IMR-90 (cell line): ENCODE results near the gene ARPC4. TPM values are rescaled to one million over a fixed set of nuclear protein-coding genes. Genes with fewer than 3 reads are reported as not detected.

Experiments used
- ATAC-seq: fragments of 200-7000 bp; cut with Tn5 transposase; 2 replicates; pipeline ENCODE4 v1.9.1; 2020; ENCODE audit warnings: low read depth, mild to moderate bottlenecking, moderate library complexity
- BruUV-seq: library from RNA; stranded (reverse); fragments of 400-500 nt; replicated peaks from 2 replicates; lab custom pipeline; 2021; lab: Mats Ljungman, UMichigan
- CTCF ChIA-PET: fragments of 300-600 bp; formaldehyde crosslinking; extraction: SDS; loops from one replicate; lab custom pipeline; 2021; ENCODE audit warnings: antibody characterized with exemption; lab: Yijun Ruan, JAX
- POLR2A ChIA-PET: fragments of 300-600 bp; sonication (Branson Sonifier 250); formaldehyde crosslinking; loops from one replicate; lab custom pipeline; 2022; ENCODE audit warnings: antibody characterized with exemption; ENCODE audit not compliant: unreplicated experiment; lab: Charles Lee
- DNase-seq: peaks from one replicate; pipeline ENCODE4 v3.0.0; 2013
- H2AFZ ChIP-seq: replicated peaks from 2 replicates; pipeline ENCODE3; 2013; ENCODE audit warnings: low read length, mild to moderate bottlenecking; ENCODE audit not compliant: poor library complexity
- H2AK5ac ChIP-seq: 2 replicates; pipeline ENCODE4 v1.6.1; 2013; ENCODE audit warnings: low read depth, low read length, inconsistent platforms
- H2AK9ac ChIP-seq: replicated peaks from 2 replicates; pipeline ENCODE3; 2013; ENCODE audit warnings: mild to moderate bottlenecking, low read depth, low read length, moderate library complexity; ENCODE audit not compliant: poor library complexity
- H2BK120ac ChIP-seq: 2 replicates; pipeline ENCODE4 v1.6.1; 2013; ENCODE audit warnings: low read depth, low read length, inconsistent platforms
- H2BK15ac ChIP-seq: 3 replicates; pipeline ENCODE4 v1.6.1; 2013; ENCODE audit warnings: low read depth, low read length, inconsistent platforms
- H2BK20ac ChIP-seq: 2 replicates; pipeline ENCODE4 v1.6.1; 2013; ENCODE audit warnings: low read depth, mild to moderate bottlenecking, inconsistent platforms, low read length, moderate library complexity
- H2BK5ac ChIP-seq: 2 replicates; pipeline ENCODE4 v1.6.1; 2013; ENCODE audit warnings: mild to moderate bottlenecking, low read depth, low read length, inconsistent platforms; ENCODE audit not compliant: poor library complexity, severe bottlenecking
- H3K14ac ChIP-seq: replicated peaks from 2 replicates; pipeline ENCODE4 v1.6.1; 2013; ENCODE audit warnings: low read depth, low read length, inconsistent platforms
- H3K18ac ChIP-seq: 2 replicates; pipeline ENCODE4 v1.6.1; 2013; ENCODE audit warnings: low read depth, low read length, control low read depth
- H3K23ac ChIP-seq: 2 replicates; pipeline ENCODE4 v1.6.1; 2013; ENCODE audit warnings: low read depth, low read length, inconsistent platforms
- H3K27ac ChIP-seq: 2 replicates; pipeline ENCODE4 v1.5.1; 2013; ENCODE audit warnings: mild to moderate bottlenecking, control low read depth, low read length; ENCODE audit not compliant: insufficient read depth
- H3K27me3 ChIP-seq: 2 replicates; pipeline ENCODE4 v1.6.1; 2013; ENCODE audit warnings: low read length; ENCODE audit not compliant: control insufficient read depth, insufficient read depth
- H3K36me3 ChIP-seq: 2 replicates; pipeline ENCODE4 v1.6.1; 2013; ENCODE audit warnings: low read length, mixed read lengths; ENCODE audit not compliant: control insufficient read depth, insufficient read depth
- H3K4ac ChIP-seq: 2 replicates; pipeline ENCODE4 v1.6.1; 2013; ENCODE audit warnings: low read depth, low read length, inconsistent platforms
- H3K4me1 ChIP-seq: 2 replicates; pipeline ENCODE4 v1.6.1; 2013; ENCODE audit warnings: low read length, mixed read lengths; ENCODE audit not compliant: control insufficient read depth, insufficient read depth
- H3K4me2 ChIP-seq: 2 replicates; pipeline ENCODE4 v1.6.1; 2013; ENCODE audit warnings: low read depth, mild to moderate bottlenecking, control low read depth, low read length, moderate library complexity
- H3K4me3 ChIP-seq: 2 replicates; pipeline ENCODE4 v1.5.1; 2013; ENCODE audit warnings: low read depth, mild to moderate bottlenecking, control low read depth, low read length, moderate library complexity; ENCODE audit not compliant: insufficient read depth
- H3K56ac ChIP-seq: 2 replicates; pipeline ENCODE4 v1.6.1; 2013; ENCODE audit warnings: low read length, inconsistent platforms; ENCODE audit not compliant: insufficient read depth; ENCODE audit errors: extremely low read depth
- H3K79me1 ChIP-seq, 2 experiments: 2 replicates each; pipeline ENCODE4 v1.6.1; 2013; ENCODE audit warnings: low read length in 2 of 2, inconsistent platforms in 1 of 2, low read depth in 1 of 2
- H3K9ac ChIP-seq: 2 replicates; pipeline ENCODE4 v1.6.1; 2013; ENCODE audit warnings: low read depth, low read length, control low read depth
- H3K9me1 ChIP-seq: 2 replicates; pipeline ENCODE4 v1.6.1; 2013; ENCODE audit warnings: low read length, inconsistent platforms; ENCODE audit not compliant: insufficient read depth
- H3K9me3 ChIP-seq: 2 replicates; pipeline ENCODE4 v1.6.1; 2013; ENCODE audit warnings: low read length; ENCODE audit not compliant: control insufficient read depth, insufficient read depth
- H4K20me1 ChIP-seq: 2 replicates; pipeline ENCODE4 v1.6.1; 2013; ENCODE audit warnings: low read length, inconsistent platforms; ENCODE audit not compliant: insufficient read depth
- H4K5ac ChIP-seq: 2 replicates; pipeline ENCODE4 v1.6.1; 2013; ENCODE audit warnings: mild to moderate bottlenecking, low read depth, low read length, control low read depth
- H4K8ac ChIP-seq, 2 experiments: 2 replicates each; pipeline ENCODE4 v1.6.1; 2013; ENCODE audit warnings: low read depth in 2 of 2, low read length in 2 of 2, control low read depth in 1 of 2, inconsistent platforms in 1 of 2
- H4K91ac ChIP-seq: 2 replicates; pipeline ENCODE4 v1.6.1; 2013; ENCODE audit warnings: low read depth, low read length, inconsistent platforms; ENCODE audit not compliant: insufficient read depth
- BHLHE40 ChIP-seq: fragments of 150-350 bp; IDR thresholded peaks from 2 replicates; pipeline ENCODE4 v1.6.1; 2016; ENCODE audit warnings: mild to moderate bottlenecking, low read depth, low read length
- CEBPB ChIP-seq: IDR thresholded peaks from 2 replicates; pipeline ENCODE4 v1.6.1; 2012; ENCODE audit warnings: low read depth, low read length, improper control_type of control experiment
- FOS ChIP-seq: fragments of 150-350 bp; IDR thresholded peaks from 2 replicates; pipeline ENCODE4 v1.6.1; 2016; ENCODE audit warnings: low read depth, low read length
- MAFK ChIP-seq: IDR thresholded peaks from 2 replicates; pipeline ENCODE4 v1.6.1; 2012; ENCODE audit warnings: low read depth, low read length, improper control_type of control experiment
- MXI1 ChIP-seq: IDR thresholded peaks from 2 replicates; pipeline ENCODE4 v1.6.1; 2012; ENCODE audit warnings: low read depth, mild to moderate bottlenecking, low read length, moderate library complexity, borderline replicate concordance
- POLR2A ChIP-seq: IDR thresholded peaks from 2 replicates; pipeline ENCODE4 v1.6.1; 2012; ENCODE audit warnings: mild to moderate bottlenecking, low read depth, low read length
- RAD21 ChIP-seq: IDR thresholded peaks from 2 replicates; pipeline ENCODE4 v1.6.1; 2012; ENCODE audit warnings: low read length, improper control_type of control experiment
- RCOR1 ChIP-seq: IDR thresholded peaks from 2 replicates; pipeline ENCODE4 v1.6.1; 2012; ENCODE audit warnings: mild to moderate bottlenecking, low read length, improper control_type of control experiment; ENCODE audit not compliant: insufficient replicate concordance
- RFX5 ChIP-seq: IDR thresholded peaks from 2 replicates; pipeline ENCODE4 v1.8.0; 2012; ENCODE audit warnings: low read depth, mild to moderate bottlenecking, low read length, moderate library complexity
- SMC3 ChIP-seq: fragments of 150-350 bp; IDR thresholded peaks from 2 replicates; pipeline ENCODE4 v1.6.1; 2016; ENCODE audit warnings: low read depth, mild to moderate bottlenecking, antibody characterized with exemption, low read length, moderate library complexity
- WGBS, 2 experiments: methylation state at CpG; one replicate each; pipeline versions ENCODE4 v1.1.5 to v1.1.7; 2013; ENCODE audit warnings: missing lambda C conversion rate in 2 of 2; ENCODE audit not compliant: insufficient read length in 1 of 2; ENCODE audit errors: extremely low coverage in 2 of 2; 5-methylcytosine and 5-hydroxymethylcytosine counted together
- dilution Hi-C: fragments of 300-500 bp; cut with HindIII; formaldehyde crosslinking; loops from one replicate; pipeline ENCODE4 v1.14.3; 2018; ENCODE audit warnings: low sequenced_read_pairs; ENCODE audit not compliant: unreplicated experiment
- in situ Hi-C: fragments of 300-500 bp; cut with MboI; formaldehyde crosslinking; loops from 3 replicates; pipeline ENCODE4 v1.14.3; 2019; ENCODE audit warnings: low sequenced_read_pairs, inconsistent platforms, mixed read lengths
- intact Hi-C: fragments of 100-400 bp; cut with micrococcal nuclease; formaldehyde crosslinking; loops from 2 replicates; pipeline ENCODE4 v1.10.0; 2022
- polyA plus RNA-seq, 3 experiments: library from polyadenylated mRNA; depleted of rRNA; stranded (reverse); fragments of >200 nt; gene quantifications; 2 replicates each; pipeline ENCODE4 v1.2.3, GENCODE V29; 2012; ENCODE audit warnings: low replicate concordance in 1 of 3
- total RNA-seq: library from RNA; depleted of rRNA; stranded (reverse); fragments of >200 nt; gene quantifications from 2 replicates; pipeline ENCODE4 v1.2.3, GENCODE V29; 2012
- TF ChIP-seq, protein P1 (sequence below): conservative IDR thresholded peaks from 2 replicates; pipeline ENCODE4 v1.5.1; 2012; ENCODE audit warnings: mild to moderate bottlenecking, low read depth, low read length, improper control_type of control experiment
- TF ChIP-seq, protein P2 (sequence below): fragments of 150-350 bp; IDR thresholded peaks from 2 replicates; pipeline ENCODE4 v1.6.1; 2016; ENCODE audit warnings: low read depth, mild to moderate bottlenecking, low read length, moderate library complexity, borderline replicate concordance

The ARPC4 gene
- total and polyA plus RNA-seq, 2 of the 4 experiments (the other 2 are of a cell fraction): 188 to 383 TPM

DNA sequence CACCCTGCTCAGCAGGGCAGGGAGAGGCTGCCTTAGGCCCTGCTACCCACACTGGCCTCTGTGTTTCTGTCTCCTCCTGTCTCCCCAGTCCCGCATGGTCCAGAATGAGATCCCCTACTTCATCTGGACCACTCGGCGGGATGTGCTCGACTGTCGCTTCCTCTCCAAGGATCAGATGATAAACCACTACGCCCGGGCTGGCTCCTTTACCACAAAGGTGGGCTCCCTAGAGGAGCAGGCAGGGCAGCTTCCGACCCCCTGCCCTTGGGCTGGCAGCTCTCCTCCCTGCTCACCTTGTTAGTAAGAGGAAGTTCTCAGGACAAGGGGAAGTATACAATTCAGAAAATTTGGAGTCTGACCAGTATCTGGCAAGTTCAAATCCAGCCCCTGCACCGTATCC lies 23.1 kb downstream of the ARPC4 start:
- Histone ChIP-seq H2BK120ac (no peak overlapping the region), H2AK9ac (no peak overlapping the region), H4K5ac (no peak overlapping the region), H3K4me2 (no peak overlapping the region), H3K14ac (no peak overlapping the region), H3K79me1 (0 out of 4 replicates have a peak, but pooled peaks cover 0 to under 1% of the 10 kb centered on the region in 2 experiments), H2AK5ac (no peak overlapping the region), H2BK5ac (no peak overlapping the region), H4K20me1 (no peaks in the 10 kb centered on the region; the same call in 1 of the 2 replicates), H2BK20ac (no peak overlapping the region), H4K8ac (no peak overlapping the region), H3K4me3 (no peak overlapping the region), H3K18ac (no peak overlapping the region), H3K9me1 (peaks cover 12% of the 10 kb centered on the region), H3K27me3 (no peaks in the 10 kb centered on the region), H3K56ac (no peak overlapping the region), H4K91ac (no peak overlapping the region), H3K9me3 (no peaks in the 10 kb centered on the region), H3K9ac (no peak overlapping the region), H2AFZ (no peak overlapping the region), H3K4me1 (no peaks in the 10 kb centered on the region; the same call in 1 of the 2 replicates), H3K4ac (no peak overlapping the region), H3K23ac (no peak overlapping the region), H3K36me3 (peaks cover 9% of the 10 kb centered on the region), H3K27ac (no peak overlapping the region), H2BK15ac (no peak overlapping the region)
- no peak for ATAC-seq
- TF ChIP-seq POLR2A: no peak
- no peak for TF ChIP-seq MXI1
- TF ChIP-seq FOS: no peak
- no peak for TF ChIP-seq RCOR1
- no peak for TF ChIP-seq BHLHE40
- TF ChIP-seq, protein P1, sequence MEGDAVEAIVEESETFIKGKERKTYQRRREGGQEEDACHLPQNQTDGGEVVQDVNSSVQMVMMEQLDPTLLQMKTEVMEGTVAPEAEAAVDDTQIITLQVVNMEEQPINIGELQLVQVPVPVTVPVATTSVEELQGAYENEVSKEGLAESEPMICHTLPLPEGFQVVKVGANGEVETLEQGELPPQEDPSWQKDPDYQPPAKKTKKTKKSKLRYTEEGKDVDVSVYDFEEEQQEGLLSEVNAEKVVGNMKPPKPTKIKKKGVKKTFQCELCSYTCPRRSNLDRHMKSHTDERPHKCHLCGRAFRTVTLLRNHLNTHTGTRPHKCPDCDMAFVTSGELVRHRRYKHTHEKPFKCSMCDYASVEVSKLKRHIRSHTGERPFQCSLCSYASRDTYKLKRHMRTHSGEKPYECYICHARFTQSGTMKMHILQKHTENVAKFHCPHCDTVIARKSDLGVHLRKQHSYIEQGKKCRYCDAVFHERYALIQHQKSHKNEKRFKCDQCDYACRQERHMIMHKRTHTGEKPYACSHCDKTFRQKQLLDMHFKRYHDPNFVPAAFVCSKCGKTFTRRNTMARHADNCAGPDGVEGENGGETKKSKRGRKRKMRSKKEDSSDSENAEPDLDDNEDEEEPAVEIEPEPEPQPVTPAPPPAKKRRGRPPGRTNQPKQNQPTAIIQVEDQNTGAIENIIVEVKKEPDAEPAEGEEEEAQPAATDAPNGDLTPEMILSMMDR: no peak
- TF ChIP-seq CEBPB: no peak
- no peak for TF ChIP-seq RFX5
- no peak for TF ChIP-seq MAFK
- TF ChIP-seq, protein P2, sequence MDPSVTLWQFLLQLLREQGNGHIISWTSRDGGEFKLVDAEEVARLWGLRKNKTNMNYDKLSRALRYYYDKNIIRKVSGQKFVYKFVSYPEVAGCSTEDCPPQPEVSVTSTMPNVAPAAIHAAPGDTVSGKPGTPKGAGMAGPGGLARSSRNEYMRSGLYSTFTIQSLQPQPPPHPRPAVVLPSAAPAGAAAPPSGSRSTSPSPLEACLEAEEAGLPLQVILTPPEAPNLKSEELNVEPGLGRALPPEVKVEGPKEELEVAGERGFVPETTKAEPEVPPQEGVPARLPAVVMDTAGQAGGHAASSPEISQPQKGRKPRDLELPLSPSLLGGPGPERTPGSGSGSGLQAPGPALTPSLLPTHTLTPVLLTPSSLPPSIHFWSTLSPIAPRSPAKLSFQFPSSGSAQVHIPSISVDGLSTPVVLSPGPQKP: no peak
- TF ChIP-seq RAD21: no peak
- TF ChIP-seq SMC3: no peak
- dilution Hi-C loops (no loop called here), in situ Hi-C loops (no loop called here), intact Hi-C loops (no loop called here)
- WGBS, 2 experiments: 100% methylated on average over 2 of the region's 9 CpGs; no CpG with 5 or more reads in 1 of the 2 experiments
- ChIA-PET POLR2A (no interaction called here), CTCF (no interaction called here)
- no peak for DNase-seq
- BruUV-seq: no TSS peak
